Measurements from ENCODE around the gene ITIH5.

The ITIH5 gene

GRCh38 chr10:7579681-7580080, 87.1 kb downstream of the ITIH5 start:
- Mint-ChIP-seq H3K9me3 (no peaks in the 10 kb centered on the region), H3K36me3 (ENCODE audit: low read depth) (peaks cover 3% of the 10 kb centered on the region), H3K27me3 (ENCODE audit: low read depth) (peaks cover 3% of the 10 kb centered on the region), H3K27ac (no peak overlapping the region), H3K4me3 (no peak overlapping the region), H3K4me1 (peaks cover 11% of the 10 kb centered on the region)
- TF ChIP-seq, protein P1, sequence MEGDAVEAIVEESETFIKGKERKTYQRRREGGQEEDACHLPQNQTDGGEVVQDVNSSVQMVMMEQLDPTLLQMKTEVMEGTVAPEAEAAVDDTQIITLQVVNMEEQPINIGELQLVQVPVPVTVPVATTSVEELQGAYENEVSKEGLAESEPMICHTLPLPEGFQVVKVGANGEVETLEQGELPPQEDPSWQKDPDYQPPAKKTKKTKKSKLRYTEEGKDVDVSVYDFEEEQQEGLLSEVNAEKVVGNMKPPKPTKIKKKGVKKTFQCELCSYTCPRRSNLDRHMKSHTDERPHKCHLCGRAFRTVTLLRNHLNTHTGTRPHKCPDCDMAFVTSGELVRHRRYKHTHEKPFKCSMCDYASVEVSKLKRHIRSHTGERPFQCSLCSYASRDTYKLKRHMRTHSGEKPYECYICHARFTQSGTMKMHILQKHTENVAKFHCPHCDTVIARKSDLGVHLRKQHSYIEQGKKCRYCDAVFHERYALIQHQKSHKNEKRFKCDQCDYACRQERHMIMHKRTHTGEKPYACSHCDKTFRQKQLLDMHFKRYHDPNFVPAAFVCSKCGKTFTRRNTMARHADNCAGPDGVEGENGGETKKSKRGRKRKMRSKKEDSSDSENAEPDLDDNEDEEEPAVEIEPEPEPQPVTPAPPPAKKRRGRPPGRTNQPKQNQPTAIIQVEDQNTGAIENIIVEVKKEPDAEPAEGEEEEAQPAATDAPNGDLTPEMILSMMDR (IDR thresholded peaks at IDR 0.05; ENCODE audit: unreplicated experiment in 3 of 3): no peak

- peak overlapping the region in 1 of 3 experiments; percentile 28 for H3K27ac Mint-ChIP-seq
- H3K36me3 Mint-ChIP-seq (ENCODE audit: low read depth): peaks cover 3% of the 10 kb centered on the region
- no peaks in the 10 kb centered on the region for H3K9me3 Mint-ChIP-seq
- TF ChIP-seq, protein P1 (IDR thresholded peaks at IDR 0.05; ENCODE audit: unreplicated experiment in 3 of 3): no peak
- no peak overlapping the region for H3K4me3 Mint-ChIP-seq
- peaks cover 11% of the 10 kb centered on the region for H3K4me1 Mint-ChIP-seq
- H3K27me3 Mint-ChIP-seq (ENCODE audit: low read depth): peaks cover 3% of the 10 kb centered on the region
Measured at GRCh38 chr10:7577579-7577978, 89.2 kb downstream of the ITIH5 start.

- Mint-ChIP-seq H3K27ac (peak overlapping the region in 2 of 3 experiments; percentile 28 to 68), H3K4me3 (no peak overlapping the region), H3K4me1 (peaks cover 15% of the 10 kb centered on the region), H3K36me3 (ENCODE audit: low read depth) (peaks cover 3% of the 10 kb centered on the region), H3K27me3 (ENCODE audit: low read depth) (peaks cover 3% of the 10 kb centered on the region), H3K9me3 (no peaks in the 10 kb centered on the region)
- TF ChIP-seq, protein P1 (IDR thresholded peaks at IDR 0.05; ENCODE audit: unreplicated experiment in 3 of 3): no peak
Measured at GRCh38 chr10:7577176-7577575, 89.6 kb downstream of the ITIH5 start.

DNA sequence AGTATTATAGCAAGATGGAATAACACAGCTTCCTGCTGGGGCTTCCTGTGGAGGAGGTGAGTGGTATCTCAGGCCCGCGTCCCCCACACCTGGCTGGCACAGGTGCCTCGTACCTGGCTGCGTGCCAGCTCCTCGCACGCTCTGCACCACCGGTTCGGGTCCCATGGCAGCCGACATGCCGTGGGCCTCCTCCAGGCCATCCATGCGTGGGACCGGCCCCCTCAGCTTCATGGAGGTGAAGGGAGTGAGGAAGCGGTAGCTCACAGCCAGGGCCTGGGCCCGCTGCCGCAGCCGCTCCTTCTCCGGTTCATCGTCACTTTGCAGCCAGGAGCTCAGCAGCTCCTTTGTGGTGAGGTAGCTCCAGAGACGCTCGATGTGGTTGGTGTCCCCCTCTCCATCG, 90.4 kb downstream of the ITIH5 start:
- no peak overlapping the region for H3K4me3 Mint-ChIP-seq
- no peaks in the 10 kb centered on the region for H3K9me3 Mint-ChIP-seq
- no peak overlapping the region for H3K27ac Mint-ChIP-seq
- peaks cover 9% of the 10 kb centered on the region for H3K27me3 Mint-ChIP-seq (ENCODE audit: low read depth)
- peaks cover 3% of the 10 kb centered on the region for H3K36me3 Mint-ChIP-seq (ENCODE audit: low read depth)
- TF ChIP-seq, protein P1 (IDR thresholded peaks at IDR 0.05; ENCODE audit: unreplicated experiment in 3 of 3): no peak
- peaks cover 21% of the 10 kb centered on the region for H3K4me1 Mint-ChIP-seq

DNA sequence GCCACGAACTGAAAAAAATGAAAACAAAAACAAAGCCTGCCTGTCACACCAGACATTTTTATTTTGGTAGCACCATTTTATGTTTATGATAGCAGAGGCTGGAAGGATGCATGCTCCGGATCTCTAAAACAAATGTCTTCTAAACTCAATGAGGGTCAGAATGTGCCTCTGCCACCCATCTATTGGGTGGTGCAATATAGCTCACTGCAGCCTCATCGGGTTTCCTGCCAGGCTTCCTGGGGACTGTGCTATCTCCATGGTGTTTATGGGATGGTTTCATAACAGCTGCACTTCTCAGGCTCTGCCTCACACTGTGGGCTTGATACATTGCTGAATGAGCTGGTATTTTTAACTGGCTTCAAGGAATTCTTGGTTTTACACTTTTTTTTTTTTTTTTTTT, 94.4 kb downstream of the ITIH5 start:
- Mint-ChIP-seq H3K9me3 (no peaks in the 10 kb centered on the region), H3K4me1 (peaks cover 26% of the 10 kb centered on the region), H3K27ac (peak overlapping the region in 1 of 3 experiments; percentile 57), H3K27me3 (ENCODE audit: low read depth) (peaks cover 5% of the 10 kb centered on the region), H3K36me3 (ENCODE audit: low read depth) (peaks cover 3% of the 10 kb centered on the region), H3K4me3 (peak overlapping the region in 1 of 3 experiments; percentile 15)
- TF ChIP-seq, protein P1 (IDR thresholded peaks at IDR 0.05; ENCODE audit: unreplicated experiment in 3 of 3): no peak

- no peak overlapping the region for H3K4me3 Mint-ChIP-seq
- H3K27me3 Mint-ChIP-seq (ENCODE audit: low read depth): peaks cover 5% of the 10 kb centered on the region
- no peaks in the 10 kb centered on the region for H3K9me3 Mint-ChIP-seq
- H3K27ac Mint-ChIP-seq: peak overlapping the region in 2 of 3 experiments; percentile 10 to 57
- peaks cover 22% of the 10 kb centered on the region for H3K4me1 Mint-ChIP-seq
- peaks cover 3% of the 10 kb centered on the region for H3K36me3 Mint-ChIP-seq (ENCODE audit: low read depth)
- TF ChIP-seq, protein P1 (IDR thresholded peaks at IDR 0.05; ENCODE audit: unreplicated experiment in 3 of 3): no peak
Measured at GRCh38 chr10:7571981-7572380, 94.8 kb downstream of the ITIH5 start.
